Measurements from ENCODE around the gene CUX1.

CUX1 gene

DNA sequence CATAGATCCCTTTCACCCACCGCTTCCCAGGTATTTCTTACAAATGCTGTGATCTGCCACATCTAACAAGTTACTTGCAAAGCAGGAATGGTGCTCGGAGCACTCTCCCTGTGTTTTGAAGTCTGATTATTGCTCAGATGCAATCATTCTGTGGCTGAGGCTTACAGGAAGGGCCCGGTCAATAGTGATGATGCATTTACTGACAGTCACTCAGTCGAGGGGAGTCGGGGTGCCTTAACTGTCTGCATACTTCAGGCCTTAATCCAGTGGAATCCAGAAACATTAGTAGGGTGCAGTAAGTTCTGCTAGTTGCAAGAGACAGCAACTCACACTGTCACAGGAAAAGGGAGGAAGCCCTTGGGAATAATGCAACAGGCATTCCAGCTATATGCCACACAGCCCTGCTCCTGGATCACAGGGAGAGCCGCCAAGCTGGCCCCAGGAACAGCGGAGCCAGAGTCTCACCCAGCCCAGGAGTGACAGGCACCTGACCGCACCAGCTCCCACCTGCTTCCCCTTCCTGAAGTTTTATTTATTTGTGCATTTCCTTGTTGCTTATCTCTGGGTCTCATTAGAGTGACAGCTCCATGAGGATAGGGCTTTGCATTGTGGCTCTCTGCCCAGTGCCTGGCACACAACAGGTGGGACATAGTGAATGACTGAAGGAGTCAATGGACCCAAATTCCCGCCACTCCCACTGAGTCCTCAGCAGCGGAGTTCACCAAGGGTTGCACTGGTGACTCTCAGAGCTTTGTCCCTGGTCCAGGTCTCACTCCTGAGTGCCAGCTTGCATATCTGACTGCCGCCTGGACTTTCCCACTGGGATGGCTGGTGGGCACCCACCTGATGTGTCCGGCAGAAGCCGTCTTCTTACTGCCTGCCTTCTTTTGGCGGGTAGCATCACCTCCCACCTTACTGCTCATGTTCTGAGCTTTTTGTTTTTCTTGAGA is 256.8 kb downstream of the CUX1 start:
- H3K27ac ChIP-seq (ENCODE audit: low read depth, low read length) = no peak overlapping the region
- H3K36me3 ChIP-seq (ENCODE audit: insufficient read depth, low read length) = peaks cover 17% of the 10 kb centered on the region
- H3K79me2 ChIP-seq (ENCODE audit: control insufficient read depth, insufficient read depth, low read length, unreplicated experiment) = no peaks in the 10 kb centered on the region

DNA sequence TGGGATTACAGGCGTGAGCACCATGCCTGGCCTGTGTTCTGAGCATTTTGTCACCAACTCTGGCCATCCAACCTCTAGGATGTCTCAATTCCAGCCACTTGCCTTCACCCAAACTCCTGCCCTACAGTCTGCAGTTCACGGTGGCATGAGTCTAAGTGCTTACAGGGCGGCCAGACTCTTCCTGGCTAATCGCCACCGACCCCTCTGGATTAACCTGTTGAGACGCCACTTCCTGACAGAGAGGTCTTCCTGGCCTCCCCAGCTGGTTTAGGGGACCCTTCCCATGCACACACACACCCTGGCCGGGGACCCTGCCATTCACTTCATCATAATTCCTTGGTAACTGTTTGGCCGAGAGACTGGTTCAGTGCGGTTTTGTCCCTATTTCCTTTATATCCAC is 257.7 kb downstream of the CUX1 start:
- no peaks in the 10 kb centered on the region for H3K79me2 ChIP-seq (ENCODE audit: control insufficient read depth, insufficient read depth, low read length, unreplicated experiment)
- H3K36me3 ChIP-seq (ENCODE audit: insufficient read depth, low read length) = peaks cover 17% of the 10 kb centered on the region
- no peaks in the 10 kb centered on the region for H3K27me3 ChIP-seq (ENCODE audit: insufficient read depth, low read length)
- no peaks in the 10 kb centered on the region for H3K4me1 ChIP-seq (ENCODE audit: control insufficient read depth, insufficient read depth, low read length, unreplicated experiment)
- no peak overlapping the region for H2AFZ ChIP-seq (ENCODE audit: low read length, unreplicated experiment)
- H3K27ac ChIP-seq (ENCODE audit: low read depth, low read length) = no peak overlapping the region
- no peak overlapping the region for H3K4me3 ChIP-seq (ENCODE audit: low read depth, low read length)

More for the DNA sequence above, 256.8 kb downstream of the CUX1 start:
- H3K4me1 ChIP-seq (ENCODE audit: control insufficient read depth, insufficient read depth, low read length, unreplicated experiment) = no peaks in the 10 kb centered on the region
- H3K27me3 ChIP-seq (ENCODE audit: insufficient read depth, low read length) = no peaks in the 10 kb centered on the region
- H2AFZ ChIP-seq (ENCODE audit: low read length, unreplicated experiment) = no peak overlapping the region
- H3K4me3 ChIP-seq (ENCODE audit: low read depth, low read length) = no peak overlapping the region

DNA sequence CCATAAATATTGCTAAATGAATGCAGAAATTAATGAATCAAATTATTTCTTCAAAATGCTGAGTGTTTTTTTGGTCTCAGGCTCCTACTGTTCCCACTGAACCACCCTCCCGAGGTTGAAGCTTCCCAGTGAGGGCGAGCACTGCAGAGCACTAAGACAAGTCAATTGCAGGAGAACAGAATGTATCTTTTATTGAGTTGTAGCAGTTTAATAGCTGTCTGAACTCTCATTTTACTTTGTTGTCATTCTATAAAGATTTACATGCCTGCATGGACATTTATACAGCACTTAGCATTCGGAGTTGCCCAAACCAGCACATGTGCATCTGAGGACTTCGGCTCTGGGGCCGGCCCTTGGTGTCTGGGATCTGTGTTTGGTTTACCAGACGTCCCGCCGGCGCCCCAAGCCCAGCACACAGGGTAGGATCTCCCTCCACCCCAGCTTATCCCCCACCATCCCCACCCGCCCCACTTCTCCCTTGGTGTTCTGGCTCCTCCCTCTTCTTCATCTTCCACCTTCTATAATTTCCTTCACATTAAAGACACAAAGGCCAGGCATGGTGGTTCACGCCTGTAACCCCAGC is 258.2 kb downstream of the CUX1 start:
- Histone ChIP-seq H3K4me1 (ENCODE audit: control insufficient read depth, insufficient read depth, low read length, unreplicated experiment) (peaks cover 4% of the 10 kb centered on the region), H2AFZ (ENCODE audit: low read length, unreplicated experiment) (no peak overlapping the region), H3K79me2 (ENCODE audit: control insufficient read depth, insufficient read depth, low read length, unreplicated experiment) (no peaks in the 10 kb centered on the region), H3K27me3 (ENCODE audit: insufficient read depth, low read length) (no peaks in the 10 kb centered on the region), H3K27ac (ENCODE audit: low read depth, low read length) (no peak overlapping the region), H3K4me3 (ENCODE audit: low read depth, low read length) (no peak overlapping the region), H3K36me3 (ENCODE audit: insufficient read depth, low read length) (peaks cover 17% of the 10 kb centered on the region)

DNA sequence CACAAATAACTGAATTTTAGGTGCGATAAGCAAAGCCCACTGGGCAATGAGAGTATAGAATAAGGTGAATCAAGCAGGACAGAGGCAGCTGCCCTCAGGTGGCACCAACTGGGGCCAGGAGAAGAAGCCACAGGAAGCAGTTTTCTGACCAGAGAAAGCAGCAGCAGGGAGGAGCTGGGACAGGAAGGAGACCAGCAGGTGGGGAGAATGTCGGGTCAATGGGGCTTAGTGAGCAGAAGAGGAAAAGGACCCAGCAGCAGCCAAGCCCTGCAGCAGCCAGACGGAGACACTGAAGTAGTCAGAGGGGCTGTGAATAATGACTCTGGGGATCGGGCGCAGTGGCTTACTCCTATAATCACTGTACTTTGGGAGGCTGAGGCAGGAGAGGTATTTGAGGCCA is 259.7 kb downstream of the CUX1 start:
- H3K4me1 ChIP-seq (ENCODE audit: control insufficient read depth, insufficient read depth, low read length, unreplicated experiment) = peaks cover 9% of the 10 kb centered on the region
- peaks cover 6% of the 10 kb centered on the region; the same call in 1 of the 2 replicates for H3K36me3 ChIP-seq (ENCODE audit: insufficient read depth, low read length)
- no peak overlapping the region for H3K4me3 ChIP-seq (ENCODE audit: low read depth, low read length)
- H3K27me3 ChIP-seq (ENCODE audit: insufficient read depth, low read length) = no peaks in the 10 kb centered on the region
- no peak overlapping the region for H2AFZ ChIP-seq (ENCODE audit: low read length, unreplicated experiment)
- no peak overlapping the region for H3K27ac ChIP-seq (ENCODE audit: low read depth, low read length)
- H3K79me2 ChIP-seq (ENCODE audit: control insufficient read depth, insufficient read depth, low read length, unreplicated experiment) = no peaks in the 10 kb centered on the region

DNA sequence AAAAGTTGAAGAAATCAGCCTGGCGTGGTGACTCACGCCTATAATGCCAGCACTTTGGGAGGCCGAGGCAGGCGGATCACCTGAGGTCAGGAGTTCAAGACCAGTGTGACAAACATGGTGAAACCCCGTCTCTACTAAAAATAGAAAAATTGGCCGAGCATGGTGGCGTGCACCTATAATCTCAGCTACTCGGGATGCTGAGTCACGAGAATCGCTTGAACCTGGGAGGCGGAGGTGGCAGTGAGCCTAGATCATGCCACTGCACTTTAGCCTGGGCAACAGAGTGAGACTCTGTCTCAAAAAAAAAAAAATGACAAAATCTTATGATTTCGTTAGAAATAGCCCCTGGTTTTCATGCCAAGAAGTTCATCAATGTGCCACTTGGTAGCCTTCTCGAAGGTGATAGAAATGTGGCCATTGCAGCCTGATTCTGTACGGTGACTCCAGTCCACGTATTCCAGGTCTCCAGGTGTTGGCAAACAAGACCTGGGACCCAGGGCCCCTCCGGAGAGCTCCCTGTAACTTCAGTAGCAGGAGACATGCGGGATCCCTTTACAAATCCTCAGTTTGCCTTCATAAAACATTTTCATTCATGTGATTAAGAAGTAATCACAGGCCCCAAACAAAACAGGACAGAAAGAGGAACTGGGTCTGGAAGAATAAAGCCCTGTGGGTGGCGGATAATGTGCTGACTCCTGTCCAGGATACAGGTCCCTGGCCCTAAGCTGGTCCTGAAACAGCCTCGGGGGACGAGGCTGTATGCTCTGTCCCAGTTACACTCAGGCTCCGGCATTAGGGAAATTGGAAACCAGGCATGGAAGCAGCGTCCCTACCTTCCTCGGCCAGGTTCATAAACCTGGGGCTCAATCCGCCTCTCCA is 262.0 kb downstream of the CUX1 start:
- no peak overlapping the region for H3K4me3 ChIP-seq (ENCODE audit: low read depth, low read length)
- no peaks in the 10 kb centered on the region for H3K79me2 ChIP-seq (ENCODE audit: control insufficient read depth, insufficient read depth, low read length, unreplicated experiment)
- H3K36me3 ChIP-seq (ENCODE audit: insufficient read depth, low read length) = no peaks in the 10 kb centered on the region
- no peaks in the 10 kb centered on the region for H3K27me3 ChIP-seq (ENCODE audit: insufficient read depth, low read length)
- no peak overlapping the region for H3K27ac ChIP-seq (ENCODE audit: low read depth, low read length)
- no peak overlapping the region for H2AFZ ChIP-seq (ENCODE audit: low read length, unreplicated experiment)
- peaks cover 14% of the 10 kb centered on the region for H3K4me1 ChIP-seq (ENCODE audit: control insufficient read depth, insufficient read depth, low read length, unreplicated experiment)

DNA sequence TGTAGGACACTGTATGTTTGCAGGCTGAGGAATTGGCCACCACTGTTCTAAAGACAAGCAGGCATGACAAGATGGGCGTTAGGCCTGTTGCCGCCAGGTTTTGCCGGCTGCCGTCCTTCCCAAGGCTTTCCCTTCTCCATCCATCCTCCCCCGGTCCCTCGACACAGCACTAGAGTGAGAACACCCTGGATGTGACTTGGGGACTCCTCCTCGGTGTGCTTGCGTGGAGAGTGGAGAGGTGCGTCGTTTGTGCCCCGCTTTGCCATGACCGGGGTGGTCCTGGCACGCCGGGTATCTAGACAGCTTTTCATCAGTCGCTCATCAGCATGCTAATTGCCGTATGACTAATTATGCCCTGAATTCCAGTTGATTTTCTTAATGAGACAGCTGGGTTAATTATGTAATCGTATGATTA is 262.6 kb downstream of the CUX1 start:
- Histone ChIP-seq H3K4me3 (ENCODE audit: low read depth, low read length) (no peak overlapping the region), H3K27ac (ENCODE audit: low read depth, low read length) (no peak overlapping the region), H3K36me3 (ENCODE audit: insufficient read depth, low read length) (0 out of 2 replicates have a peak, but pooled peaks cover 3% of the 10 kb centered on the region), H3K27me3 (ENCODE audit: insufficient read depth, low read length) (no peaks in the 10 kb centered on the region), H3K4me1 (ENCODE audit: control insufficient read depth, insufficient read depth, low read length, unreplicated experiment) (peaks cover 14% of the 10 kb centered on the region), H2AFZ (ENCODE audit: low read length, unreplicated experiment) (no peak overlapping the region), H3K79me2 (ENCODE audit: control insufficient read depth, insufficient read depth, low read length, unreplicated experiment) (no peaks in the 10 kb centered on the region)

DNA sequence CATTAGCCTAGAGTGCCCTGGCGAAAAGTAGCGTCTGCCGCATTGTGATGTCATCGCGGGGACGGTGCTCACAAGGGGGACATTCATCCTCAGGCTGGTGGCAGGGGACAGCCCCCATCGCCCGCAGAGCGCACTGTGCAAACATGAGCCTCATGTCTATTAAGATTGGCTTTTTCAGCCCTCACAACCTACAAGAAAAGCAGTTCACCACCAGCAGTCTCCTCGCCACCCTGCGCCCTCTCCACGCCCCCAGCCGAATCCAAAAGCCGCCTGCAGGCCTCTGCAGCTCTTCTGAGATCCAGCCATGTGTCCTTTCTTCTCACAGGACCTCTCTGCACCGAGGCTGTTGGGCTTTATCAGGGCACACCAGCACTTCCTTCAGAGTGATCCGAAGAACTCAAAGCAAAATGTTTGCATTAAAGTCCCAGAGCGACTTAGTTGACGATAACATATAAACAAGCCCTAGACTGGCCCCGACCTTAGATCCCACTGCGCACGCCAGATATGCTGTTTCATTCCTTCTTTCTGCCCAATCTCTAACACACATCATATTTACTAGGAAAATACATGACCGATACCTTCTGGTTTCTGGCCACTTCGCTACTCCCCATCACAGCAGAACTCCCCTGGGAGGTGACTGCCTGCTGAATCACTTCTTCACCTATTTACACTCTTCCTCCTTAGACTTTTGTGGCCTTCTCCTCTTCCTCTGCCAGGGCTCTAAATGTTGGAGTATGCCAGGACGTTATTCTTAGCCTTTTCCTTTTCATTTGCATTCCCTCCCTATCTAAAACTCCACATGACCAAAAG is 263.2 kb downstream of the CUX1 start:
- Histone ChIP-seq H3K36me3 (ENCODE audit: insufficient read depth, low read length) (0 out of 2 replicates have a peak, but pooled peaks cover 5% of the 10 kb centered on the region), H3K27me3 (ENCODE audit: insufficient read depth, low read length) (no peaks in the 10 kb centered on the region), H3K4me1 (ENCODE audit: control insufficient read depth, insufficient read depth, low read length, unreplicated experiment) (peaks cover 14% of the 10 kb centered on the region), H3K79me2 (ENCODE audit: control insufficient read depth, insufficient read depth, low read length, unreplicated experiment) (no peaks in the 10 kb centered on the region), H2AFZ (ENCODE audit: low read length, unreplicated experiment) (no peak overlapping the region), H3K27ac (ENCODE audit: low read depth, low read length) (no peak overlapping the region), H3K4me3 (ENCODE audit: low read depth, low read length) (no peak overlapping the region)

DNA sequence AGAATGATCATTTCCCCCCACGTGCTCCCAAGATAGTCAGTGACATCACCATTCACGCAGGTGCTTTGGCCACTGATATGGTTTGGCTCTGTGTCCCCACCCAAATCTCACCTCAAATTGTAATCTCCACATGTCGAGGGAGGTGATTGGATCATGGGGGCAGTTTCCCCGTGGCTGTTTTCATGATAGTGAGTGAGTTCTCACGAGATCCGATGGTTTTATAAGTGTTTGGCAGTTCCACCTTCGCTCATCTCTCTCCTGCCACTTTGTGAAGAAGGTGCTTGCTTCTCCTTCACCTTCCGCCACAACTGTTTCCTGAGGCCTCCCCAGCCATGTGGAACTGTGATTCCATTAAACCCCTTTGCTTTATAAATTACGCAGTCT is 263.8 kb downstream of the CUX1 start:
- Histone ChIP-seq H2AFZ (ENCODE audit: low read length, unreplicated experiment) (no peak overlapping the region), H3K27ac (ENCODE audit: low read depth, low read length) (no peak overlapping the region), H3K79me2 (ENCODE audit: control insufficient read depth, insufficient read depth, low read length, unreplicated experiment) (no peaks in the 10 kb centered on the region), H3K36me3 (ENCODE audit: insufficient read depth, low read length) (0 out of 2 replicates have a peak, but pooled peaks cover 5% of the 10 kb centered on the region), H3K4me1 (ENCODE audit: control insufficient read depth, insufficient read depth, low read length, unreplicated experiment) (peaks cover 14% of the 10 kb centered on the region), H3K4me3 (ENCODE audit: low read depth, low read length) (no peak overlapping the region), H3K27me3 (ENCODE audit: insufficient read depth, low read length) (no peaks in the 10 kb centered on the region)

DNA sequence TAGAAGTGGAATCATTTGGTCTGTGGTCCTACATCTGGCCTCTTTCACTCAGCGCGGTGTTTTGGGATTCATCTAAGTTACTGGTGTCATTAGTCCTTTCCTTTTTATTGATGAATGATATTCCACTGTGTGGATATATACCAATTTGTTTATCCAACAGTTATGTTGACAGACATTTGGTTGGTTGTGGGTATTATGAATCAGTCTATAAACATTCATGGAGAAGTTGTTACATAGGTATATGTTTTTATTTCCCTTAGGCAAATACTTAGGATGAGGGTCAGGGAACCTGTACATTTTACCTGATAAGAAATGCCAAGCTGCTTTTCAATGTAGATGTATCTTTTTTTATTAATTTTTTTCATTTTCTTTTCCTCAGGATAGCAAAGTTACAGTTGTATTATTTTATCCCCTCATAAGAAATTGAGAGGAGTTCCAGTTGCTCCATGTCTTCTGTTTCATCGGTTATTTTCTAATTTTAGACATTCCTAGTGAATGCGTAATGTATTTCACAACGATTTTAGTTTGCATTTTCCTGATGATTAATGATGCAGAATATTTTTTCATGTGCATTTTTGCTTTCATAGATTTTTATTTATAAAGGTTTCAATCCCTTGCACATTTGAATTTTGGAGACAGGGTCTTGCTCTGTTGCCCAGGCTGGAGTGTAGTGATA is 265.4 kb downstream of the CUX1 start:
- H3K79me2 ChIP-seq (ENCODE audit: control insufficient read depth, insufficient read depth, low read length, unreplicated experiment) = no peaks in the 10 kb centered on the region
- H3K27ac ChIP-seq (ENCODE audit: low read depth, low read length) = peak overlapping the region; percentile 72
- H3K4me1 ChIP-seq (ENCODE audit: control insufficient read depth, insufficient read depth, low read length, unreplicated experiment) = peaks cover 14% of the 10 kb centered on the region
- no peak overlapping the region for H3K4me3 ChIP-seq (ENCODE audit: low read depth, low read length)
- H3K36me3 ChIP-seq (ENCODE audit: insufficient read depth, low read length) = 0 out of 2 replicates have a peak, but pooled peaks cover 5% of the 10 kb centered on the region
- no peak overlapping the region for H2AFZ ChIP-seq (ENCODE audit: low read length, unreplicated experiment)
- no peaks in the 10 kb centered on the region for H3K27me3 ChIP-seq (ENCODE audit: insufficient read depth, low read length)
